HG02571 (cell line): ENCODE measurements around the gene FTL.

Experiments
- ATAC-seq: cut with Tn5 transposase; IDR thresholded peaks from one replicate; pipeline ENCODE4 v1.9.1; 2021; ENCODE audit warnings: mild to moderate bottlenecking, moderate library complexity; ENCODE audit not compliant: unreplicated experiment

FTL gene

DNA sequence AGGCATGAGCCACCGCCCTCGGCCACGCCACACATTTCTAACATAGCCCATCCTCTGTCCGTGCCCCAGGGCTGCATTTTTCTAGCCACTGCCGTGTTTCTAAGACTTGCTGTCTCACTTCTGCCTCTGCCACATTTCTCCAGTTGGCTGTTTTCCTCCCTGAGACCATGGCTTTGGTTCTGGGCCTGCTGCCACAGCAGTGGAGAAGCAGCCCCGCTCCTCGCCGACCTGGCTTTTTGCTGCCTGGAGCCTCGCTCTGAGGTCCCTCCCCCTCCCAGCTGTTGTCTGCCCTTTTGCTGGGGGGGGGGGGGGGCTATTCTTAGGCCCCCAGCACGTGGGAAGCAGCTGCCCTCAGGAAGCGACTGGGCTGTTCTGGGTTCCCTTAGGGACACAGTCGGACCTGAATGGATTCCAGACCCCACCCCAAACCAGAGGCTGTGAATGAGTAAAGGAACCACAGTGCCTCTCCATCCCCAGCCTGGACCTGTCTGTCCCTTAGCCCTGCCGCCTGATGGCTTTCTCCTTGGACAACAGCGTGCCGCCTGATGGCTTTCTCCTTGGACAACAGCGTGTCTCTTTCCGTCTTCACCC is 24.7 kb downstream of the FTL start:
- no peak for ATAC-seq

- no peak for ATAC-seq
Observed at GRCh38 chr19:48990400-48990799, 25.3 kb downstream of the FTL start.

- no peak for ATAC-seq
Observed at GRCh38 chr19:48991011-48991609, 26.0 kb downstream of the FTL start.

DNA sequence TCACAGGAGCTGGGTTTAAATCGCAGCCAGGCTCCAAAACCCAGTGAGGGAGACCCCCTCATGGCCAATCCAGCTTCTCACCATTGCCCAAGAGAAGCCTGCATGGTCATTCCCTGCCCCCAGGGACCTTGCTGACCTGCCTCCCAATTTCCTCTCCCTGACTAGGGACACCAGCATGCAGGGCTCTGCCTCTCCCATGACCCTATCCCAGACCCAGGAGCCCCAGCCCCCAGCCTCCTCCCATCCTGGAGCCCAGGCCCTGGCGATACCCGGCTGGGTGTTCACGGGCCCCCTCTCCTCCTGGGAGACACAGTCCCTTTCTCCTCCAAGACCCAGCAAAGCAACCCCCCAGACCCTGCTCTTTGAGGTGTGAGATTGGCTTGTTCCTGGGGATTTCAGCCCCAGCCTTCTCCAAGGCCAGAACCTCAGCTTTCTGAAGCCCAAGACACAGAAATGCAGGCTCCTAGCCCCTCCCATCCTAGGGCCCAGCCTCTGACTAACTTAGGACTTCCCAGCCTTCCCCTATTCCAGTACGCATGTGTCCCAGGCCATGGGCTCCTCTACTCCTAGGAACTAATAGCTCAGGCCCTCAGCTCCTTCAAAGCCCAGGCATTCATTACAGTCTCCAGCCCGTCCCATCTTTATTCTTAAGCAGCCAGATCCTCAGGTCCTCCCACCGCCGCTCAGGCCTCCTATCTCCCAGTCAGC is 26.9 kb downstream of the FTL start:
- ATAC-seq = no peak

- ATAC-seq = no peak
Observed at GRCh38 chr19:48992581-48993174, 27.6 kb downstream of the FTL start.

GRCh38 chr19:48993175-48994034 is 28.3 kb downstream of the FTL start, which contains the start of the genes GYS1 and RUVBL2:
GYS1 (minus strand) TSS chr19:48993309; CDS start chr19:48993112, 197 bp downstream.
RUVBL2 (plus strand) TSS chr19:48993887; CDS start chr19:48993912, 25 bp downstream.
- peak; percentile 79 for ATAC-seq

DNA sequence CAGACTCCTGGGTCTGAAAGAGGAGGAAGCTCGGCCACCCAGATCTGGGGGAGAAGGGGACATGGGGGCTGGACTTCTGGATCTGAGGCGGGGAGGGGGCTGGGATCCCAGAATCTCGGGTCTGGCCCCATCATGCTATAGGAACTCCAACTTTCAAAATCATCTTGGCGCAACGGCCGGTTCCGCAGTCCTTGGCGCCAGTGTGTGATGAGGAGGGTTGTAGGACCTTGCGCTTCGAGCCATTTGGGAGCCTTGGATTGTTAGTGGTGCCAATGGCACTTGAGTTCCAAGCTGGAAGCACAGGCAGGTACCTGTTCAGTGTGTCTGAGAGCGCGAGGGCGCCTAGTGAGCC is 28.9 kb downstream of the FTL start:
- no peak for ATAC-seq

- ATAC-seq = no peak
Observed at GRCh38 chr19:48997972-48998371, 32.9 kb downstream of the FTL start.

GRCh38 chr19:48999481-49000325 is 34.6 kb downstream of the FTL start:
- no peak for ATAC-seq

DNA sequence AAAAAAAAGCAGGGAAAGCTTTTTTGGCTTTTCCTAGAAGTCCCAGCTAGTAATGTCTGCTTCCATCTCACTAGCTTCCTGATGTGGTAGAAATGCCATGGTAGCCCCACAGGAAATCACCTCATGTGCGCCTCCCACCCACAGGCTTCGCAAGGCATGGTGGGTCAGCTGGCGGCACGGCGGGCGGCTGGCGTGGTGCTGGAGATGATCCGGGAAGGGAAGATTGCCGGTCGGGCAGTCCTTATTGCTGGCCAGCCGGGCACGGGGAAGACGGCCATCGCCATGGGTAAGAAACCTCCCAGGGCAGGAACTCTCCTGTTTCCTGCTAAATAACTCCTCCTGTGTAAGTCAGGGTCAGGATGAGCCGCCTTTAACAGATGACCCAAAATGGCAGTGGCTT is 39.0 kb downstream of the FTL start:
- no peak for ATAC-seq

- ATAC-seq = no peak
Observed at GRCh38 chr19:49004964-49005614, 40.0 kb downstream of the FTL start.

- no peak for ATAC-seq
Observed at GRCh38 chr19:49006905-49007304, 41.8 kb downstream of the FTL start.

- no peak for ATAC-seq
Observed at GRCh38 chr19:49009828-49010227, 44.7 kb downstream of the FTL start.

DNA sequence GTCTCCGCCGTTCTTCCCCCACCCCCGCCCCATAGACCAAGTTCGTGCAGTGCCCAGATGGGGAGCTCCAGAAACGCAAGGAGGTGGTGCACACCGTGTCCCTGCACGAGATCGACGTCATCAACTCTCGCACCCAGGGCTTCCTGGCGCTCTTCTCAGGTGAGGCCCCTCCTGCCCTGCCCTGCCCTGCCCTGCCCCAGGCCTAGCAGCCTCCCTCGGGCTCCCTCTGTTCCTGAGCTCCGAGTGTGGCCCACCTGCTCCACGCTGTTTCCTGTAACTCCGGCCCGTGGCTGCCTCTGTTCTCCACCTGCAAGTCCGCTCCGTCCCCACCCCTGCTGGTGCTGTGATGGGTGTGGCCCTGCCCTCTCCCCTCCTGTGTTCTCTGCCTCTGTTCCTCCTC is 45.3 kb downstream of the FTL start:
- no peak for ATAC-seq

- no peak for ATAC-seq
Observed at GRCh38 chr19:49011194-49011593, 46.1 kb downstream of the FTL start.

- no peak for ATAC-seq
Observed at GRCh38 chr19:49014123-49014869, 49.2 kb downstream of the FTL start.

GRCh38 chr19:49014870-49015255 is 49.8 kb downstream of the FTL start:
- no peak for ATAC-seq

DNA sequence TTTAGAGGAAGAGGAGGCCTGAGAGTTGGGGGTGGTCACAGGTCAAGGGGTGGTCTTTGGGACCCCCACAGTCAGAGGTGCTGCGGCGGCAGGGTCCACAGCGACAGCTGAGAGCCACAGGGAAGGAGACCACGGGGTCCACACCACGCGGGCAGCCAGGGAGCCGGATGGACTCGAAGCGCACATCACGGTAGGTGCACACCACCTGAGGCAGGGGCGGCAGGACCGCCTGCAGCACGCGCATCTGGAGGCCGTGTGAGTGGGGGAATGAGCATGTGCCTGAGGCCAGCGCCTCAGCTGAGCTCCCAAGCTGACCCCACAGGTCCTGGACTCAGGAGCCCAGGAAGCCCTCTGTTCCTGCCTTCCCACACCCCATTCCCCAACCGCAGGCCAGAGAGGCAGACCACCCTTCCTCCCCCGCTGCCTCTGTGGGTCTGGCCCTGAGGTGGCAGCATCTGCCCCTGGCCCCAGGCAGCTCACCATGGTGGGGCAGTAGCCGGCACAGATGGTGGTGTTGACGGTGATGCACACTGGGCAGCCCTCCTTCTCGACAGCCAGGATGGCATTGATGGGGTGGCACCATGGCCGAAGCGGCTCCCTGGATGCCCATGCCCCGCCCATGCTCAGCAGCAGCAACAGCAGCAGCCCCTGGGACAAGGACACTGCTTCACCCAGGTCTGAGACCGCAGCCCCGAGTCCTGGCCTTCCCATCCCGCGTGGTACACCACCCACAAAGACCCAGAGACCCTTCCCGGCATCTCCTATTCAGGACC is 51.1 kb downstream of the FTL start:
- no peak for ATAC-seq
